Measurements from ENCODE around the gene PHEX.

PHEX gene

DNA sequence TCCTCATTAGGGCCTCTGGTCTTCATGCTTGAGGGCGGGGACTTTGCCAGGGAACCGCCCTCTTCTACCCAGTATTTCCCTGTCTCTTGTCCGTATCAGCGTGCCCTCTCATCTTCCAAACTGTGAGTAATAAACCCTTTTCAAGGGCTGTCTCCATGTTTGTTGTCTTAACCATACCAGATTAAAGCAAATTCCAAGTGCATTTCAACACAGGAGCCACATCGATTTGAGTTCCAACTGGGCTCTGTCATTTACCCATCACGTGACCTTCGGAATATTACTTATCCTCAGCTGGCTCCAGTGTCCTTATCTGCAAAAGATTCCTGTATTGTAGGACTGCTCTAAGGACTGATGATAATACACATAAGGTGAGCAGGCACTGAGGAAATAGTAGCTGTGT is 6.4 kb upstream of the PHEX start:
- H3K4me3 ChIP-seq (ENCODE audit: low read length) = no peak overlapping the region
- no peak for TF ChIP-seq ZNF274 (IDR thresholded peaks at IDR 0.05; ENCODE audit: low read depth, low read length)

DNA sequence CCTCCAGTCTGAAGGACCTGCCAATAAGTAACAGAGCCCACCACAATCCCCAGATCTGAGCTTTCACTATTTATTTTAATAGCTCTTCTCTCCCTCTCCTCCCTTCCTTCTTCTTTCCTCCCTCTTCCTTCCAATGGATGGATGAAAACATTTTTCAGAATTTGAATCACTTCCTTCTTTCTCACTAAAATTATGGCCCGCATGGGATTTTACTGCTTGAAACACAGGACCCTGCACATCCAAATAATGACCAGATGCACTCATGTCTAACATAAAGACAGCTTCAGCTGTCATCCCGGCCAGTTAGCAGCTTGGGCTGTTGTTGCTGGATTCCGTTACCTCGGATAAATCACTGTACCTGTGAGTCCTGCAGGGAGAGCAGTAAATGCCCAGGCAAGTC is 5.4 kb upstream of the PHEX start:
- no peak for TF ChIP-seq ZNF274 (IDR thresholded peaks at IDR 0.05; ENCODE audit: low read depth, low read length)
- no peak overlapping the region for H3K4me3 ChIP-seq (ENCODE audit: low read length)

DNA sequence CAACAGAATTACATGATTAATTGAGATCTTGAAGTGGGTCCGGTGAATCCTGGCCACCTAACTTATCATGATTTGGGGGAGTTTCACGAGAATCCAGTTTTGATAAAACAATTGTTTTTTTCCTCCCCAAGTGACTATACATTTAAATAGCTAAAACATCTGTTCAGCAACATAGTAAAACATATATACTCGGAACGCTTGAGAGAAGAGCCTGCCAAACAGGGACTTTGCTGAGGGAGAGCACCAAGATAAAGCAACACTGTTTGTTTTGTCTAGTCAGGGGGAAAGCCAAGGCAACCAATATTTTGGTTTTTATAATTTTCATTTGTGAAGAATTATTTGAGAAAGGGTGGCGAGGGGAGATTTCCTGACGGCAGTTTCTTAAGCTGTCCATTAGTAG is 381 bp downstream of the PHEX start:
- TF ChIP-seq ZNF274 (IDR thresholded peaks at IDR 0.05; ENCODE audit: low read depth, low read length) = no peak

DNA sequence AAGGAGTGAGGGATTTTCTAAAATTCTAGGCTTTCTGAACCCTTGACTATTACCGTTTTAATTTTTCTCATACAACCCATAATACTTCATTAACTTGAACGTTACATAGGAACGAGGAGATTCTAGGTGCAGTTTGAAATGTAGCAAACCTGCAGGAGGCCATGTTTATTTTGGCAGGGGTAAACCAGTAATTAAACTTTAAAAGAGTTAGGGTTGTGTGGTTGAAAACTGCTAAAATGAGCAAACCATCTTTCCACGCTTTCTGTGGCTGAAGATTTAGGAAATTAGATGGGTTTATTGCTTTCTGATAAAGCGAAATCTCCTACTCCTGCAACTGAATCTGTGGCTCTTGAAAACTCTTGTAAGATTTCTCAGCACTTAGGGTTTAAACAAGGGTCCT is 1.7 kb downstream of the PHEX start:
- no peak for TF ChIP-seq ZNF274 (IDR thresholded peaks at IDR 0.05; ENCODE audit: low read depth, low read length)
- no peak overlapping the region for H3K4me3 ChIP-seq (ENCODE audit: low read length)

More for the DNA sequence above, 381 bp downstream of the PHEX start:
- no peak overlapping the region for H3K4me3 ChIP-seq (ENCODE audit: low read length)

DNA sequence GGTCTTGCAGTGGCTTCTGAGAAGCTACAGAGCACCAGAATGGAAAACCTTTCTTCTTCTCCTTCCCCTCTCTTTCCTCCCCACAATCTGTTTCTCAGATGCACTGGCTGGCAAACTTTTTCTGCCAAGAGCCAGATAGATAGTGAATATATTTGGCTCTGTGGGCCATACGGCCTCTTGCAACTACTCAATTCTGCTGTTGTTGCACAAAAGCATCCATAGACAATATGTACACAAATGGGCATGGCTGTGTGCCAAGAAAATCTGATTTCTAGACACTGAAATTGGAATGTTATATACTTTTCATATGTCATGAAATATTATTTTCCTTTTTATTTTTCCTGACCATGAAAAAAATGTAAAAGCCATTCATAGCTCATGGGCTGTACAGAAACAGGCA is 3.1 kb downstream of the PHEX start:
- H3K4me3 ChIP-seq (ENCODE audit: low read length) = no peak overlapping the region
- TF ChIP-seq ZNF274 (IDR thresholded peaks at IDR 0.05; ENCODE audit: low read depth, low read length) = no peak

DNA sequence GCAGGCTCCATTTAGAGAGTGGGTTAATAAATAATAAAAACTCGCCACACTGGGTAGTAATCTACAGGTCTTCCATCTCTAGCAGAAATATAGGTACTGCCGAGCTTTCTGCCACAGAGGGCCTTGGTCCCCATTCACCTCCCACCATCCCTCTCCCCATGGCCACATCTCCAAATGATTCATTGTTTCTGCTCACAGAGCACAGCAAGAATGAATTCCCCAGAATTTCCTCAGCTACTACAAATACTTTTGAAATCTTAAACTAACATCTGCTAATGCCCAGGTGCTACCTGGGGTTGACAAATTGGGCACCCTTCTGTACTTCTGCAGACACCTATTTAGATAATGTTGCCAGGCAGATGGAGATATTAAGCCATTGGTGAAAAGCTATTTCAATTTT is 5.1 kb downstream of the PHEX start:
- TF ChIP-seq ZNF274 (IDR thresholded peaks at IDR 0.05; ENCODE audit: low read depth, low read length) = no peak
- H3K4me3 ChIP-seq (ENCODE audit: low read length) = no peak overlapping the region

DNA sequence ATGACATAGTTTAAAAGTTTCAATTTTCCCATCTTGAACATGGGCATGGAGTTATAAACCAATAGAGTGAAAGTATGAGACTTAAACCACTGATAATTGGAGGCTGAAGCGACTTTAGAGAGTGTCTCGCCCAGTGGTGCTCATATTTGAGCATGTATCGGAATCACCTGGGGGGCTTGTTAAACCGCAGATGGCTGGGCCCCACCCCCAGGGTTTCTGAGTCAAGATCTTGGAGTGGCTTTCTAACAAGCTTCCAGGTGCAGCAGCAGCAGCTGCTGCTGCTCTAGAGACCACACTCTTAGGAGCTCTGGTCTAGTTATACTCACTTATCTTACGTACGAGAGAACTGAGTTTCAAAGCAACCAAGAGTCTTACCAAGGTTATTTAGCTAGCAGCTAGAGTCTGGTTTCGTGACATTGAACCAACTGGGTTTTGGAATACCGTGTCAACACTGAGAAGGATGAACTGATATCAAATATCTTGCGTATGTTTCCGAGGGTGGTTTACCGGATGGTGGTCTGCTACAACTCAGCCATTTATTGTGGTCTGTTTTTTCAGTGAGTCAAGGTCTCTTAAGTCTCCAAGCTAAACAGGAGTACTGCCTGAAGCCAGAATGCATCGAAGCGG is 5.9 kb downstream of the PHEX start:
- no peak for TF ChIP-seq ZNF274 (IDR thresholded peaks at IDR 0.05; ENCODE audit: low read depth, low read length)
- no peak overlapping the region for H3K4me3 ChIP-seq (ENCODE audit: low read length)

DNA sequence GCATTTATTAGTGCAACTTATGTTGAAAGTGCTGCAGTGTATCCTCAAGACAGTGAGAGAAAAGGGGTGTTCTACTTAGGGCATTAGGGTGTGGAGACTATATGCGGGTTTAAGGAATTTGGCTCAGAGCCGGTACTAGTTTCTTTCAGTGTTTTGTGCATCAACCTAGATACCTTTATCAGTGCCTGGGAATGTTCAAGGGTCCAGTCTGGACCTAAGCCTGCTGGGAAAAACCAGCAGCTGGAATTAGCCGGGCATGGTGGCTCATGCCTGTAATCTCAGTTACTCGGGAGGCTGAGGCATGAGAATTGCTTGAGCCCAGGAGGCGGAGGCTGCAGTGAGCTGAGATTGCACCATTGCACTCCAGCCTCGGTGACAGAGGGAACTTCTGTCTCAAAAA is 7.4 kb downstream of the PHEX start:
- H3K4me3 ChIP-seq (ENCODE audit: low read length) = no peak overlapping the region
- no peak for TF ChIP-seq ZNF274 (IDR thresholded peaks at IDR 0.05; ENCODE audit: low read depth, low read length)

DNA sequence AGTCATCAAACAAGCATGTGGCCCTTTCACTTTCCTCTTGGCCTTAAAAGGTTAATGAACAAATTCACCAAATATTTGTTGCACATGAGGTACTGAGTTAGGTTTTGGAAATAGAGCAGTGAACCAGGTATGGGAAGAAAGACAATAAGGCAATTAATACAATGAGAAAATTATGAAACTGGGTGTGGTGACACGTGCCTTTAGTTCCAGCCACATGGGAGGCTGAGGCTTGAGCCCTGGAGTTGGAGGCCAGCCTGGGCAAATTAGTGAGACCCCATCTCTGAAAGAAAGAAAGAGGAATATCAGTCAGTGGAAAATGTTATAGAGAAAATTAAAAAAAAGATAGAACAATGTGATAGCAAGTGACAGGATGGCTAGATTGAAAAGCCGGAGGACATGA is 8.1 kb downstream of the PHEX start:
- no peak overlapping the region for H3K4me3 ChIP-seq (ENCODE audit: low read length)

DNA sequence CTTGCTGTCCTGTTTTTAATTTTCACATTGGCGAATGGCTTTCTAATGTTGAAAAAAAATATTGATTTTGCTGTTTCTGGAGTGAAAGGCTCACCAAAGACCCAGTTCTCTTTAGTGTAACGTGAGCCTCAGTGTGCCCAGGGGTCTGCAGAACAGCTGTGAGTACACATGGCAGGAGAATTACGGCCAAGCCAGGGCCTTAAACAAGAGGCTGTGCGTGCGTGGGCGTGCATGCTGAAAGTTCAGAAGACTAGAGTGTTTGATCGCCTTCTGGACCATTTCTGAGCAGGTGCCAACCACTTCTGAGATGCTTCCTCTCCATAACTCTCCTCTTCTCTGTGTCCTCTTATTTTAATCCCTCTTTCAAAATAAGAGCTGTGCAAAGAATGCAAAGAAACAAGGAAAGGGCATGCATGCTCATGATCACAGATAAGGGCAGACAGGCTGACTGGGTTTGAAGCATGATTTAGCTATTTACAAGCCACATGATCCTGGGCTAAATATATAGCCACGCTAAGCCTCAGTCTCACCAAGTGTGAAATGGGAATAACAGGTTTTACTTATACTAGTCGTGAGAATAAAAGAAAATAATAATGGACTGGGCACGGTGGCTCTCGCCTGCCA is 9.9 kb downstream of the PHEX start:
- TF ChIP-seq ZNF274 (IDR thresholded peaks at IDR 0.05; ENCODE audit: low read depth, low read length) = no peak
- no peak overlapping the region for H3K4me3 ChIP-seq (ENCODE audit: low read length)

More for the DNA sequence above, 8.1 kb downstream of the PHEX start:
- no peak for TF ChIP-seq ZNF274 (IDR thresholded peaks at IDR 0.05; ENCODE audit: low read depth, low read length)

DNA sequence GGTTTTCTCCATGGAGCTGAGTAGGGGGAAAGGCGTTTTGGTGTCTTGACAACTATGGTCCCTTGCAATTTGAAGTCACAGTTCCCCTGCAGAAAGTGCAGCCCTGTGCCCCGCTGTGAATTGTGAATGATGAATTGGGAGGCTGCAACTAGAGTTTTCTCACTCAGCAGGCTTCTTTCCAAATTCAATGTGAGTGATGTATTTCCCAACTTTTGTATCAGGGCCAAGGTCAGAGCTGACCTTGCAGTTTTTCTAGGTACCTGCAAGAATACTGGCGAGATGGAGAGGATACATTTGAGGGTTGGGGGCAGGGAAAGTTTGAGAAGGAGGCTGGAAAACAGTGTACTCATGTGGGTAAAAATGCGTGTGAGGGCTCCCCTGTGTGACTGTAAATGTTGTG is 11.7 kb downstream of the PHEX start:
- no peak overlapping the region for H3K4me3 ChIP-seq (ENCODE audit: low read length)
- no peak for TF ChIP-seq ZNF274 (IDR thresholded peaks at IDR 0.05; ENCODE audit: low read depth, low read length)

DNA sequence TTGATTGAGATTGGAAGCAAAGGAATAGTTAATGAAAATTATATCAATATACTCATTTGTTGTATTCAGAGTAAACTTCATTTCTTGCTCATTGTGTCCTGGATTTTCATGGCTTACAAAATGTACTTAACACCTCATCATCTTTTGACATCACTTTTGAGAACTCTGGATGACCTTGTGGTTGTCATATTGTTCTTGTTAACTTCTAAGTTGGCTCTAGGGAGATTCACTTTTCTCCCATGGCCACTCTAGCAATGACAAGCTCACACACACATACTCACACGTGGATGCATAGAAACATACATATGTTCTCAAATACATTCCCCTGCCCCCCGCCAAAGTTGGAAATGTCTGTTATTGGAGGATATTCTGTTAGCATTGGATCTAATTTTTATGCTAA is 15.3 kb downstream of the PHEX start:
- no peak overlapping the region for H3K4me3 ChIP-seq (ENCODE audit: low read length)
- TF ChIP-seq ZNF274 (IDR thresholded peaks at IDR 0.05; ENCODE audit: low read depth, low read length) = no peak

DNA sequence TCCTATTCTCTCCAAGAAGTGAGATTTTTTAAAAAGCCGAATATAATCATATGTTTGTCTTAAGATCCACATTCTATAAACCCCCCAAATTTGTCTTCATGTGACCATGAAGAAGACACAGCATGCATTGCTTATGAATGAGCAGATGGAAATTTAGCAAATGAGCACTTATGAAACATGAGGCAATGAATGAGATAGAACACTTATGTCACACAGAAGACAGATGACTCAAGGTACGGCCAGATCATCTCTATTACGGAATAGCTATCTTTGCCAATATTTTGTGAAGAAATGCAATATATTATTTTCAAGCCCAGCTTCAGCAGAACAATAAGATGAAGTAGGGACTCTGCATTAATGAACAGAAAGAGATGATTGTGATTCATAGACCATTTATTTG is 21.4 kb downstream of the PHEX start:
- no peak for TF ChIP-seq ZNF274 (IDR thresholded peaks at IDR 0.05; ENCODE audit: low read depth, low read length)
- no peak overlapping the region for H3K4me3 ChIP-seq (ENCODE audit: low read length)

DNA sequence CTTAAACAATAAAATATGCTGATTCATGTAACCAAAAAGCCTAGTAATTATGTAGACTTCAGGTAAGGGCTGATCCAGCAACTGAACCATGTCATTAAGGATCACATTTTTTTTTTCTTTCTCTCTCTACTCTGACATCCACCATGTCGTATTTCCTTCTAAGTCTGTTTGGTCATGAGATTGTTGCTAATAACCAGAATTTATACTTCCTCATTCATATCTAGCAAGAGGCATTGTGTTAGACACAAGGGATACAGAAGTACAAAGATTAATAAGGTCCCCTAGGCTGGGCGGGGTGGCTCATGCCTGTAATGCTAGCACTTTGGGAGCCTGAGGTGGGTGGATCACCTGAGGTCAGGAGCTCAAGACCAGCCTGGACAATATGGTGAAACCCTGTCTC is 24.1 kb downstream of the PHEX start:
- TF ChIP-seq ZNF274 (IDR thresholded peaks at IDR 0.05; ENCODE audit: low read depth, low read length) = no peak
- H3K4me3 ChIP-seq (ENCODE audit: low read length) = no peak overlapping the region

DNA sequence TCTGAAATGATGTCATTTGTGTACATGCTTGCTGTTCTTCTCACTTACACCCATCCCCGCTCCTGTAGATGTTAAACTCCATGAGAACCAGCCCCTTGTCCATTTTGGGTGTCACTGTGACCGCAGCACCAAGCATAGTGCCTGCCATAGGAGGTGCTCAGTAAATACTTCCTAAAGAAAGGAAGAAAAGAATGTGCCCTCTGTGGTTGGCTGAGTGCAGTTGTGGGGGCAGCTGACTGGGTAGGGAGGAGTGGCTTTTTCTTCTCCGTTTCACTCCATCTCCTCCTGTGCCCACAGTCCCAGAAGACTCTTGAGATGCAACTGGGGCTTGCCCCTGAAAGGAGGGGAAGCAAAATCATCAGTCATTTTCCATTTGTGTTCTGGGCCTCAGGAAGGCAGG is 25.5 kb downstream of the PHEX start:
- no peak for TF ChIP-seq ZNF274 (IDR thresholded peaks at IDR 0.05; ENCODE audit: low read depth, low read length)
- no peak overlapping the region for H3K4me3 ChIP-seq (ENCODE audit: low read length)

DNA sequence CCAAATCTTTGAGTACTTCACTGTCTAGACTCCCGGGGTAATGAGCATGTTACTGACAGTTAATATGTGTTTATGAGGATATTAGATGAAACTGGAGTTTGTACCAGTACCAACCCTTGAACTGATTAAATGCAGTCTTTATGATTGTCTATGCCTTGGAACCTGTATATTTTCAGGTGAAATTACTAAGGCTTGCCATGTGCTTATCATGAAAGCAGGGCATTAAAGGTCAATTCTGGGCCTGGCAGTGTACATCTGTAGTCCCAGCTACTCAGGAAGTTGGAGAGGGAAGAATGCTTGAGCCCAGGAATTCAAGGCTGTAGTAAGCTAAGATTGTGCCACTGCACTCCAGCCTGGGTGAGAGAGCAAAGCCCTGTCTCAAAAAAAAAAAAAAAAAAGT is 27.6 kb downstream of the PHEX start:
- H3K4me3 ChIP-seq (ENCODE audit: low read length) = no peak overlapping the region
- no peak for TF ChIP-seq ZNF274 (IDR thresholded peaks at IDR 0.05; ENCODE audit: low read depth, low read length)

Measured in GM08714 (cell line).